Measurements from ENCODE around the gene PRRC1. TPM values are rescaled to one million over a fixed set of nuclear protein-coding genes. Genes with fewer than 3 reads are reported as not detected.
"Not testable (repeated sequence)": the region's sequence is repeated elsewhere in the genome, so short reads cannot be mapped to it uniquely, and the experiment has no call there.

PRRC1 gene
- total RNA-seq, 2 donors from 2014 or later = 28.3 to 41.2 TPM

- not testable (repeated sequence) for DNase-seq, ATAC-seq
- intact Hi-C loops (cut with DNase I) = loop anchor here (5.0 to 10.0 kb wide), 3 partner anchors 185 to 928 kb away; no protein-coding TSS in a partner anchor
Observed at GRCh38 chr5:127569471-127569870, 52.0 kb downstream of the PRRC1 start.

GRCh38 chr5:127571314-127572131 lies 54.1 kb downstream of the PRRC1 start:
- intact Hi-C loops (cut with DNase I) = no loop called here
- DNase-seq = no peak
- ATAC-seq = no peak

- intact Hi-C loops (cut with DNase I) = no loop called here
- ATAC-seq (no peak), DNase-seq (no peak)
Observed at GRCh38 chr5:127572930-127573329, 55.5 kb downstream of the PRRC1 start.

- DNase-seq = no peak
- ATAC-seq = no peak
- intact Hi-C loops (cut with DNase I) = no loop called here
Observed at GRCh38 chr5:127574852-127575679, 57.6 kb downstream of the PRRC1 start.

GRCh38 chr5:127577458-127577857 lies 60.0 kb downstream of the PRRC1 start:
- DNase-seq (no peak), ATAC-seq (no peak)
- intact Hi-C loops (cut with DNase I) = no loop called here

- DNase-seq (no peak), ATAC-seq (no peak)
- intact Hi-C loops (cut with DNase I) = no loop called here
Observed at GRCh38 chr5:127580731-127581130, 63.3 kb downstream of the PRRC1 start.

GRCh38 chr5:127581450-127581849 lies 64.0 kb downstream of the PRRC1 start:
- intact Hi-C loops (cut with DNase I) = no loop called here
- DNase-seq = no peak
- no peak for ATAC-seq

- DNase-seq = no peak
- intact Hi-C loops (cut with DNase I) = no loop called here
Observed at GRCh38 chr5:127582773-127583370, 65.4 kb downstream of the PRRC1 start.

GRCh38 chr5:127583866-127584265 lies 66.4 kb downstream of the PRRC1 start:
- DNase-seq (no peak), ATAC-seq (no peak)
- intact Hi-C loops (cut with DNase I) = no loop called here

More at GRCh38 chr5:127582773-127583370, 65.4 kb downstream of the PRRC1 start:
- peak; percentile 70 to 71 for ATAC-seq

- ATAC-seq (no peak), DNase-seq (no peak)
- intact Hi-C loops (cut with DNase I) = no loop called here
Observed at GRCh38 chr5:127585661-127586060, 68.2 kb downstream of the PRRC1 start.

GRCh38 chr5:127586066-127586770 lies 68.8 kb downstream of the PRRC1 start:
- intact Hi-C loops (cut with DNase I) = no loop called here
- no peak for DNase-seq
- no peak for ATAC-seq

- intact Hi-C loops (cut with DNase I) = no loop called here
- ATAC-seq = no peak
Observed at GRCh38 chr5:127586811-127587210, 69.4 kb downstream of the PRRC1 start.

GRCh38 chr5:127587246-127587917 lies 69.9 kb downstream of the PRRC1 start:
- ATAC-seq (no peak), DNase-seq (no peak)
- intact Hi-C loops (cut with DNase I) = no loop called here

More at GRCh38 chr5:127586811-127587210, 69.4 kb downstream of the PRRC1 start:
- DNase-seq = no peak

GRCh38 chr5:127588368-127588767 lies 70.9 kb downstream of the PRRC1 start:
- ATAC-seq (no peak), DNase-seq (no peak)
- intact Hi-C loops (cut with DNase I) = no loop called here

- ATAC-seq (no peak), DNase-seq (no peak)
- intact Hi-C loops (cut with DNase I) = no loop called here
Observed at GRCh38 chr5:127589309-127590030, 72.0 kb downstream of the PRRC1 start.

- intact Hi-C loops (cut with DNase I) = no loop called here
- DNase-seq = no peak
- ATAC-seq = no peak
Observed at GRCh38 chr5:127590156-127590722, 72.8 kb downstream of the PRRC1 start.

GRCh38 chr5:127595484-127596368 lies 78.3 kb downstream of the PRRC1 start:
- intact Hi-C loops (cut with DNase I) = no loop called here
- no peak for DNase-seq
- ATAC-seq = no peak
